Activated effector memory CD4-positive, alpha-beta T cell treated with Interleukin-2 at 50 U/mL for 16 hours (primary cell): ENCODE data around the gene DPP10.

Source experiments
- DNase-seq: peaks from one replicate; pipeline ENCODE4 v3.0.0-alpha.2; 2020

The DPP10 gene

GRCh38 chr2:115609978-115610377 is 1167.5 kb downstream of the DPP10 start:
- DNase-seq: no peak

- no peak for DNase-seq
Measured at GRCh38 chr2:115610888-115611287, 1168.4 kb downstream of the DPP10 start.

- no peak for DNase-seq
Measured at GRCh38 chr2:115624332-115624731, 1181.9 kb downstream of the DPP10 start.

GRCh38 chr2:115634578-115634977 is 1192.1 kb downstream of the DPP10 start:
- DNase-seq: no peak

GRCh38 chr2:115635430-115635829 is 1193.0 kb downstream of the DPP10 start:
- DNase-seq: no peak

- no peak for DNase-seq
Measured at GRCh38 chr2:115649731-115650130, 1207.3 kb downstream of the DPP10 start.

GRCh38 chr2:115650827-115651226 is 1208.4 kb downstream of the DPP10 start:
- no peak for DNase-seq

GRCh38 chr2:115652652-115653051 is 1210.2 kb downstream of the DPP10 start:
- no peak for DNase-seq

- DNase-seq: no peak
Measured at GRCh38 chr2:115654362-115654761, 1211.9 kb downstream of the DPP10 start.

GRCh38 chr2:115678129-115678528 is 1235.7 kb downstream of the DPP10 start:
- DNase-seq: no peak

GRCh38 chr2:115684345-115684744 is 1241.9 kb downstream of the DPP10 start:
- no peak for DNase-seq

- DNase-seq: no peak
Measured at GRCh38 chr2:115691409-115691808, 1249.0 kb downstream of the DPP10 start.

GRCh38 chr2:115694651-115695050 is 1252.2 kb downstream of the DPP10 start:
- no peak for DNase-seq

- no peak for DNase-seq
Measured at GRCh38 chr2:115733190-115733775, 1290.8 kb downstream of the DPP10 start.

- DNase-seq: no peak
Measured at GRCh38 chr2:115738111-115738510, 1295.7 kb downstream of the DPP10 start.

GRCh38 chr2:115739574-115739973 is 1297.1 kb downstream of the DPP10 start:
- no peak for DNase-seq

- DNase-seq: no peak
Measured at GRCh38 chr2:115746151-115746550, 1303.7 kb downstream of the DPP10 start.

- no peak for DNase-seq
Measured at GRCh38 chr2:115757286-115757685, 1314.8 kb downstream of the DPP10 start.

- DNase-seq: no peak
Measured at GRCh38 chr2:115763601-115764000, 1321.2 kb downstream of the DPP10 start.

- no peak for DNase-seq
Measured at GRCh38 chr2:115771516-115771915, 1329.1 kb downstream of the DPP10 start.

GRCh38 chr2:115774361-115774760 is 1331.9 kb downstream of the DPP10 start:
- DNase-seq: no peak

- no peak for DNase-seq
Measured at GRCh38 chr2:115779085-115779632, 1336.7 kb downstream of the DPP10 start.

GRCh38 chr2:115782286-115782685 is 1339.8 kb downstream of the DPP10 start:
- no peak for DNase-seq

- DNase-seq: no peak
Measured at GRCh38 chr2:115796078-115796477, 1353.6 kb downstream of the DPP10 start.

- DNase-seq: no peak
Measured at GRCh38 chr2:115807276-115807675, 1364.8 kb downstream of the DPP10 start.
